HG02610 (cell line): Measurements from ENCODE around the gene DACH1.
"Not testable (repeated sequence)": the region's sequence is repeated elsewhere in the genome, so short reads cannot be mapped to it uniquely, and the experiment has no call there.

Experiments used
- ATAC-seq: cut with Tn5 transposase; IDR thresholded peaks from one replicate; pipeline ENCODE4 v1.9.1; 2021; ENCODE audit warnings: mild to moderate bottlenecking, moderate library complexity; ENCODE audit not compliant: unreplicated experiment

DACH1 gene

GRCh38 chr13:71866335-71867130 is 471 bp downstream of the DACH1 start:
- ATAC-seq, result peak; percentile 33

- ATAC-seq, result peak; percentile 20
These were observed 1.1 kb downstream of the DACH1 start for GRCh38 chr13:71865874-71866334.

GRCh38 chr13:71864986-71865873 is 1.8 kb downstream of the DACH1 start:
- peak; percentile 14 for ATAC-seq

GRCh38 chr13:71864094-71864985 is 2.7 kb downstream of the DACH1 start:
- ATAC-seq, result no peak

GRCh38 chr13:71863254-71863865 is 3.6 kb downstream of the DACH1 start:
- no peak for ATAC-seq

GRCh38 chr13:71862459-71862943 is 4.5 kb downstream of the DACH1 start:
- no peak for ATAC-seq

GRCh38 chr13:71861769-71862458 is 5.1 kb downstream of the DACH1 start:
- no peak for ATAC-seq

- no peak for ATAC-seq
These were observed 6.4 kb downstream of the DACH1 start for GRCh38 chr13:71860547-71861138.

- ATAC-seq, result no peak
These were observed 8.4 kb downstream of the DACH1 start for GRCh38 chr13:71858647-71859046.

GRCh38 chr13:71856548-71857043 is 10.4 kb downstream of the DACH1 start:
- ATAC-seq, result no peak

GRCh38 chr13:71854401-71854800 is 12.6 kb downstream of the DACH1 start:
- no peak for ATAC-seq

- ATAC-seq, result no peak
These were observed 13.3 kb downstream of the DACH1 start for GRCh38 chr13:71853725-71854124.

- ATAC-seq, result no peak
These were observed 14.3 kb downstream of the DACH1 start for GRCh38 chr13:71852736-71853135.

- ATAC-seq, result no peak
These were observed 15.2 kb downstream of the DACH1 start for GRCh38 chr13:71851498-71852409.

GRCh38 chr13:71842003-71842402 is 25.0 kb downstream of the DACH1 start:
- ATAC-seq, result no peak

- no peak for ATAC-seq
These were observed 28.2 kb downstream of the DACH1 start for GRCh38 chr13:71838842-71839241.

- not testable (repeated sequence) for ATAC-seq
These were observed 29.4 kb downstream of the DACH1 start for GRCh38 chr13:71837582-71837981.

GRCh38 chr13:71831716-71832115 is 35.3 kb downstream of the DACH1 start:
- ATAC-seq, result no peak
